Caco-2 (cell line): Measurements from ENCODE around the gene HAUS3. TPM values are rescaled to one million over a fixed set of nuclear protein-coding genes. Genes with fewer than 3 reads are reported as not detected.

Source experiments
- BruUV-seq: library from RNA; stranded (reverse); fragments of 400-500 nt; replicated peaks from 2 replicates; lab custom pipeline; 2021; lab: Mats Ljungman, UMichigan
- CTCF ChIA-PET: fragments of 300-600 bp; sonication (Branson Sonifier 250); formaldehyde crosslinking; loops from one replicate; lab custom pipeline; 2022; ENCODE audit warnings: antibody characterized with exemption; lab: Charles Lee
- POLR2A ChIA-PET: fragments of 300-600 bp; sonication (Branson Sonifier 250); formaldehyde crosslinking; loops from one replicate; lab custom pipeline; 2022; ENCODE audit warnings: antibody characterized with exemption; lab: Charles Lee
- DNase-seq, 2 experiments: peaks; one replicate each; pipeline versions ENCODE4 v3.0.0 to v3.0.0-alpha.2; 2020 to 2022
- H3K27me3 ChIP-seq: replicated peaks from 2 replicates; pipeline ENCODE4 v1.6.0; 2011; ENCODE audit warnings: low read length; ENCODE audit not compliant: control insufficient read depth, insufficient read depth
- H3K36me3 ChIP-seq: 2 replicates; pipeline ENCODE4 v1.5.1; 2011; ENCODE audit warnings: low read length; ENCODE audit not compliant: control insufficient read depth, insufficient read depth
- H3K4me1 ChIP-seq: fragments of 250-450 bp; sonication (Bioruptor Pico); 2 replicates; pipeline ENCODE4 v1.5.1; 2020; ENCODE audit warnings: mild to moderate bottlenecking
- H3K4me3 ChIP-seq: 2 replicates; pipeline ENCODE4 v1.5.1; 2011; ENCODE audit warnings: low read depth, mild to moderate bottlenecking, control low read depth, low read length
- H3K9me3 ChIP-seq: fragments of 250-450 bp; sonication (Bioruptor Pico); 2 replicates; pipeline ENCODE4 v1.5.1; 2020; ENCODE audit warnings: mild to moderate bottlenecking, moderate library complexity
- H3K27ac Mint-ChIP-seq: one replicate; pipeline ENCODE4 v1.8.0; 2022; ENCODE audit warnings: mixed read lengths; ENCODE audit not compliant: unreplicated experiment
- H3K27me3 Mint-ChIP-seq: one replicate; pipeline ENCODE4 v1.8.0; 2022; ENCODE audit warnings: mixed read lengths; ENCODE audit not compliant: insufficient read depth, unreplicated experiment
- H3K36me3 Mint-ChIP-seq: one replicate; pipeline ENCODE4 v1.8.0; 2022; ENCODE audit warnings: mild to moderate bottlenecking, mixed read lengths; ENCODE audit not compliant: insufficient read depth, unreplicated experiment
- H3K4me1 Mint-ChIP-seq: one replicate; pipeline ENCODE4 v1.8.0; 2022; ENCODE audit warnings: low read depth, mixed read lengths; ENCODE audit not compliant: unreplicated experiment
- H3K4me3 Mint-ChIP-seq: one replicate; pipeline ENCODE4 v1.8.0; 2022; ENCODE audit warnings: mild to moderate bottlenecking, moderate library complexity, mixed read lengths; ENCODE audit not compliant: unreplicated experiment
- H3K9me3 Mint-ChIP-seq: one replicate; pipeline ENCODE4 v1.8.0; 2022; ENCODE audit warnings: mixed read lengths; ENCODE audit not compliant: unreplicated experiment
- intact Hi-C: fragments of 100-400 bp; cut with micrococcal nuclease; formaldehyde crosslinking; loops from one replicate; pipeline ENCODE4 v1.10.0; 2022; ENCODE audit not compliant: unreplicated experiment
- total RNA-seq: library from RNA; stranded (reverse); gene quantifications from 2 replicates; pipeline ENCODE4 v1.2.3, GENCODE V29; 2022
- TF ChIP-seq, protein P1 (sequence below), 2 experiments: fragments of 200-600 bp in 1 of 2; IDR thresholded peaks; 1 replicate in 1 of 2; 2 replicates in 1 of 2; pipeline versions ENCODE4 v1.5.1 to v1.8.0; 2011 to 2022; ENCODE audit warnings: antibody characterized with exemption in 1 of 2, control low read depth in 1 of 2, inconsistent platforms in 1 of 2, low read depth in 1 of 2, low read length in 1 of 2, mild to moderate bottlenecking in 1 of 2, moderate library complexity in 1 of 2; ENCODE audit not compliant: insufficient read depth in 1 of 2, severe bottlenecking in 1 of 2, unreplicated experiment in 1 of 2

Gene HAUS3
- total RNA-seq, 1 experiment from 2014 or later = 17.9 TPM

DNA sequence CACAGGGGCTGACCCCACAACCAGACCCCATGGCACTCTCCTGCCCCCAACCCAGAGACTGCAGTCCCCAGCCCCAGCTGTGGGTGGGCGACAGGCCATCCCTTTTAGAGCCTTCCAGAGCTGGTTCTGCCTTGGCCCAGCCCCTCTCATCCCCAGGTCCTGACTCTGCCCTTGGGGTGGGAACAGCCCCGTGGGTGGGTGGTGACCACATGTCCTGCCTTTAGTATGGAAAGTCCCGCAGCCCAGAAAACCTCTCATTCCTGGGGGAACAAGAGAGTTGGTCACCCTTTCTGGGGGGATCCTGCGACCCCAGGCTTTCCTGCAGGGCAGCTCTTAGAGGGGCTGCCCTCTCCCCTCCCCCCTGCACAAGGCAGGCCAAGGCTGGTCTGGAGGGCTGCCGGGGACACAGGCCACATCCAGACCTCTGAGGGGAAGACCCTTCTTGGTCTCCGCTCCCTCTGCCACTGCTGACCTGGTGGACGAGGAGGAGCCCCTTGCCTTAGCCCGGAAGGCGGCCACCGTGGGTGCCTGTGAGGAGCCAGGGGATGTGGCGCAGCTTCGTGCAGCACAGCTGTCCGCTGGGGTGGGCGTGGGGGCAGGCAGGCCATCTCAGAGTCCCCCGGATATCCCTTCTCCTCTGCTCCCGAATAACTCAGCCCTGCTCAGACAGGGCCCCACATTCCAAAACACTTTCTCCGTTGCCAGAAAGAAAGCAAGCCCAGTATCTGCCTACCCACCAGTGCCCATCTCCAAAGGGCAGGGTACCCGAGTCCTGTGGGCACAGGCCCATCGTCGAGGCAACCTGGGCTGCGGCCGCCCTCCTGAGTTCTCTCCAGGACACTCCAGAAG lies 26.7 kb upstream of the HAUS3 start:
- no peak overlapping the region for H3K4me3 ChIP-seq
- POLR2A ChIA-PET = interaction anchor here (0.6 kb wide), 1 partner anchor 325 kb away, joined by 3 read pairs; no protein-coding TSS in a partner anchor
- no peak for DNase-seq
- Mint-ChIP-seq H3K27me3 (no peaks in the 10 kb centered on the region), H3K9me3 (no peaks in the 10 kb centered on the region), H3K4me1 (no peaks in the 10 kb centered on the region), H3K36me3 (no peaks in the 10 kb centered on the region), H3K27ac (no peak overlapping the region), H3K4me3 (no peak overlapping the region)
- no peaks in the 10 kb centered on the region for H3K4me1 ChIP-seq
- intact Hi-C loops = no loop called here
- TF ChIP-seq, protein P1, sequence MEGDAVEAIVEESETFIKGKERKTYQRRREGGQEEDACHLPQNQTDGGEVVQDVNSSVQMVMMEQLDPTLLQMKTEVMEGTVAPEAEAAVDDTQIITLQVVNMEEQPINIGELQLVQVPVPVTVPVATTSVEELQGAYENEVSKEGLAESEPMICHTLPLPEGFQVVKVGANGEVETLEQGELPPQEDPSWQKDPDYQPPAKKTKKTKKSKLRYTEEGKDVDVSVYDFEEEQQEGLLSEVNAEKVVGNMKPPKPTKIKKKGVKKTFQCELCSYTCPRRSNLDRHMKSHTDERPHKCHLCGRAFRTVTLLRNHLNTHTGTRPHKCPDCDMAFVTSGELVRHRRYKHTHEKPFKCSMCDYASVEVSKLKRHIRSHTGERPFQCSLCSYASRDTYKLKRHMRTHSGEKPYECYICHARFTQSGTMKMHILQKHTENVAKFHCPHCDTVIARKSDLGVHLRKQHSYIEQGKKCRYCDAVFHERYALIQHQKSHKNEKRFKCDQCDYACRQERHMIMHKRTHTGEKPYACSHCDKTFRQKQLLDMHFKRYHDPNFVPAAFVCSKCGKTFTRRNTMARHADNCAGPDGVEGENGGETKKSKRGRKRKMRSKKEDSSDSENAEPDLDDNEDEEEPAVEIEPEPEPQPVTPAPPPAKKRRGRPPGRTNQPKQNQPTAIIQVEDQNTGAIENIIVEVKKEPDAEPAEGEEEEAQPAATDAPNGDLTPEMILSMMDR (IDR thresholded peaks at IDR 0.05; ENCODE audit: insufficient read depth in 1 of 2, low read depth in 1 of 2, low read length in 1 of 2, severe bottlenecking in 1 of 2, unreplicated experiment in 1 of 2) = no peak
- H3K36me3 ChIP-seq = no peaks in the 10 kb centered on the region
- BruUV-seq = no TSS peak
- H3K9me3 ChIP-seq = no peaks in the 10 kb centered on the region
- CTCF ChIA-PET = interaction anchor here (0.5 kb wide), 1 partner anchor 50 kb away, joined by 3 read pairs; no protein-coding TSS in a partner anchor
- H3K27me3 ChIP-seq = no peaks in the 10 kb centered on the region; the same call in 1 of the 2 replicates

DNA sequence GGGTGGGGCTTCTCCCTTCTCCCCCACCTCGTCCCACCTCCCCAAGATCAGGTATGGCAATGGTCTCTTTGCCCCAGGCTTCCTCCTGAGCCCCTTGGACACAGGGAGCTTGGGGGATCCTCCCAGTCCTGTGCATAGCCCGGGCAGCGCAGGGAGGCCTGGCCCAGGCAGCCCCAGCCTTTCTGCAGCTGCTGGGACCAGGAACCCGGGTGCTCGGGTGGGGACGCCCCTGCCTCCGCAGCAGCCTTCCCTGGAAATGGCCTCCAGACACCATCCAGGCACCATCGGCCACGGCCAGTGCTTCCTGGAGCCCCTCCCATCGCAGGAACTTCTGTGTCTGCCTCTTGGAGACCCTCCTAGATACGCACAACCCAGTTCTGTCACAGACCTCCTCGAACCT lies 25.9 kb upstream of the HAUS3 start:
- CTCF ChIA-PET = no interaction called here
- no peaks in the 10 kb centered on the region for H3K9me3 ChIP-seq
- Mint-ChIP-seq H3K9me3 (no peaks in the 10 kb centered on the region), H3K36me3 (no peaks in the 10 kb centered on the region), H3K4me3 (no peak overlapping the region), H3K27ac (no peak overlapping the region), H3K4me1 (no peaks in the 10 kb centered on the region), H3K27me3 (no peaks in the 10 kb centered on the region)
- POLR2A ChIA-PET = no interaction called here
- intact Hi-C loops = no loop called here
- H3K4me3 ChIP-seq = no peak overlapping the region
- no peak for DNase-seq
- H3K4me1 ChIP-seq = no peaks in the 10 kb centered on the region
- no peaks in the 10 kb centered on the region for H3K36me3 ChIP-seq
- TF ChIP-seq, protein P1 (IDR thresholded peaks at IDR 0.05; ENCODE audit: insufficient read depth in 1 of 2, low read depth in 1 of 2, low read length in 1 of 2, severe bottlenecking in 1 of 2, unreplicated experiment in 1 of 2) = no peak
- H3K27me3 ChIP-seq = no peaks in the 10 kb centered on the region; the same call in 1 of the 2 replicates
- BruUV-seq = no TSS peak

DNA sequence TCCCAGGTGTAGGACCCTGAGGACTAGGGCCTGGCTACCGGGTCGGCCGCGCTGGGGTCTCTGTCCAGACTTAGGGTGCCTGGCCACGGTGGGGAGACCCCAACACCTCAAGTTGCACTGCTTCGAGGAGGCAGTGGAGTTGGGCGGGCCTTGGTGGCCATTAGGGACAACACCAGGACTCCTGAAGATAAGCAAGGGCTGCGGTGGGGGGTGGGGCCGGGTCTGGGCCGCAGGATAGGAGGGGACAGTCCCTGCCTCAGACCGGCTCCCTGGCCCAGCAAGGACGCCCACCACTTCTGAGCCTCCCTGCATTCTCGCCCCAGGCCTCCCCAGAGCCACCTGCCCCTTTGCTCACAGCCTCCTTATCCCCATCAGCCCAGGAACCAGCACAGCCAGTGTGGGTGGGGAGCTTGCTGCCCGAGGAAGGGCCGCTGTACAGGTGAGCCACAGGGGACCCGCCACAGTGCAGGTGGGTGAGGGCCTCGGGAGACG lies 25.4 kb upstream of the HAUS3 start:
- Mint-ChIP-seq H3K27me3 (no peaks in the 10 kb centered on the region), H3K27ac (no peak overlapping the region), H3K9me3 (no peaks in the 10 kb centered on the region), H3K4me3 (no peak overlapping the region), H3K4me1 (no peaks in the 10 kb centered on the region), H3K36me3 (no peaks in the 10 kb centered on the region)
- TF ChIP-seq, protein P1 (IDR thresholded peaks at IDR 0.05; ENCODE audit: insufficient read depth in 1 of 2, low read depth in 1 of 2, low read length in 1 of 2, severe bottlenecking in 1 of 2, unreplicated experiment in 1 of 2) = no peak
- POLR2A ChIA-PET = no interaction called here
- intact Hi-C loops = no loop called here
- Histone ChIP-seq H3K36me3 (no peaks in the 10 kb centered on the region), H3K27me3 (no peaks in the 10 kb centered on the region; the same call in 1 of the 2 replicates), H3K4me3 (no peak overlapping the region), H3K4me1 (no peaks in the 10 kb centered on the region), H3K9me3 (no peaks in the 10 kb centered on the region)
- BruUV-seq = no TSS peak
- CTCF ChIA-PET = no interaction called here
- no peak for DNase-seq
